Spinal cord (tissue), 10 donors: ENCODE results near the gene PFN4. TPM values are rescaled to one million over a fixed set of nuclear protein-coding genes. Genes with fewer than 3 reads are reported as not detected.

ENCODE experiments used
- DNase-seq, 6 donors: peaks; one replicate each; pipeline versions ENCODE4 v3.0.0 to v3.0.0-alpha.2; 2013 to 2015; ENCODE audit warnings: low spot score in 6 of 6, low read depth in 4 of 6
- H3K27ac ChIP-seq: one replicate; pipeline ENCODE4 v1.5.1; 2013; ENCODE audit warnings: low read depth, low read length, control low read depth
- H3K27me3 ChIP-seq: one replicate; pipeline ENCODE4 v1.6.1; 2013; ENCODE audit warnings: low read length; ENCODE audit not compliant: control insufficient read depth, insufficient read depth
- H3K36me3 ChIP-seq: one replicate; pipeline ENCODE4 v1.6.1; 2013; ENCODE audit warnings: low read length; ENCODE audit not compliant: control insufficient read depth, insufficient read depth
- H3K4me1 ChIP-seq: one replicate; pipeline ENCODE4 v1.6.1; 2013; ENCODE audit warnings: low read length; ENCODE audit not compliant: control insufficient read depth, insufficient read depth
- H3K4me3 ChIP-seq: one replicate; pipeline ENCODE4 v1.5.1; 2013; ENCODE audit warnings: low read depth, low read length, control low read depth
- H3K9me3 ChIP-seq: one replicate; pipeline ENCODE4 v1.6.1; 2013; ENCODE audit warnings: low read length; ENCODE audit not compliant: control insufficient read depth, insufficient read depth
- WGBS: methylation state at CpG from one replicate; pipeline ENCODE4 v1.1.5; 2013; ENCODE audit warnings: missing lambda C conversion rate; ENCODE audit not compliant: insufficient coverage; 5-methylcytosine and 5-hydroxymethylcytosine counted together
- long read RNA-seq, 4 donors: transcript quantifications; one replicate each; lab custom pipeline, GENCODE V29; 2026
- polyA plus RNA-seq, 2 donors: library from polyadenylated mRNA; unstranded; fragments of 120-200 nt; gene quantifications; one replicate each; pipeline ENCODE4 v1.2.1, GENCODE V29; 2013; ENCODE audit not compliant: insufficient read length in 2 of 2
- total RNA-seq, 2 donors: library from RNA; depleted of rRNA in 1 of 2; stranded (reverse); fragments of 120-200 nt in 1 of 2; fragments of >200 nt in 1 of 2; gene quantifications; one replicate each; pipeline versions ENCODE4 v1.2.3 to v1.2.4, GENCODE V29; 2013 to 2014
- donor health status: healthy.

Gene PFN4, protein sequence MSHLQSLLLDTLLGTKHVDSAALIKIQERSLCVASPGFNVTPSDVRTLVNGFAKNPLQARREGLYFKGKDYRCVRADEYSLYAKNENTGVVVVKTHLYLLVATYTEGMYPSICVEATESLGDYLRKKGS
- total RNA-seq (1 to 10 TPM; 1.5 to 4.5 TPM), polyA plus RNA-seq (1 to 10 TPM; 2.2 to 3.6 TPM)
- long read RNA-seq, donor 1 = 0 reads
- long read RNA-seq, donor 2 = 0 reads
- long read RNA-seq, donor 3 = 0 reads
- long read RNA-seq, donor 4 = 0 reads

DNA sequence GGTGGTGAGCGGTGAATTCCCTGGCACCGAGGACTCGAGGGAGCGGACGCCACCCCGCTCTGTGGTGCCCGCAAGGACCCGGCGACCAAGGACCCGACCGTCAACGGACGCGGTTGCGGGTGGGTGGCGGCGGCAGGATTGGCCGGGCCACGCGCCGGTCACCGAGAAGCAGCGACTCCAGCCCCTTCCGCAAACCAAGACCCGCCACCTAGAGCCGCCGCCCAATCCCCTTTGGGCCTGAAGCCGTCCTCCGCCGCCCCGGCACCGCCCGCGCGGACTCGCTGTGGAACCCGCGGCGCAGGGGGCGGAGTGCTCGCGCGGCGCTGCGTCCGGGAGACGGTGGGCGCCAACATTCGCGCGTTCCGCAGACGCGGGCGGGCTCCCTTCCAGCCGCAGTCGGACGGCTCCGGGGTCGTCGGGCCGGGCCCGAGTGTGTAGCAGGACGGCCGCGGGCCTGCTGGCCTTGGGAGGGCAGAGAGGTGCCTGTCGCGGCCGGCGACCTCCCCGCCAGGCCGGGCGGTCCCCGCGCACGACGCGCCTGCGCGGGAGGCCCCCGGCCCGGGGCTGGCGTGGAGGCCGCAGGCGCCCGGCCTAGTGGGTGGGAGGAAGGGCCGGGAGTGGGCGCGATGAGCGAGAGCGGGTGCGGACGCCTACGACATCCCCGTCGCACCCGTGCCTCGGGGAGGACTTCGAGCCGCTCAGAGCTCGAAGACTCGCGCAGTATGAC, at the start of gene PFN4, which contains the start of gene FAM228B:
Gene PFN4 (minus strand): TSS at position 140 of the 727 bp plus-strand sequence. CDS start 799 bp downstream, outside the sequence.
Gene FAM228B (plus strand): TSS at position 275 of the 727 bp plus-strand sequence. CDS start 893 bp downstream, outside the sequence.
- H3K36me3 ChIP-seq = no peaks in the 10 kb centered on the region
- peak; percentile 57 to 94 (median 72) for DNase-seq
- peak within 1 kb of the TSS; percentile 91 for H3K4me3 ChIP-seq
- H3K4me1 ChIP-seq = peaks cover 23% of the 10 kb centered on the region
- peak within 1 kb of the TSS; percentile 97 for H3K27ac ChIP-seq
- no peaks in the 10 kb centered on the region for H3K9me3 ChIP-seq
- 0% methylated on average over 103 of the region's 103 CpGs for WGBS
- no peaks in the 10 kb centered on the region for H3K27me3 ChIP-seq

DNA sequence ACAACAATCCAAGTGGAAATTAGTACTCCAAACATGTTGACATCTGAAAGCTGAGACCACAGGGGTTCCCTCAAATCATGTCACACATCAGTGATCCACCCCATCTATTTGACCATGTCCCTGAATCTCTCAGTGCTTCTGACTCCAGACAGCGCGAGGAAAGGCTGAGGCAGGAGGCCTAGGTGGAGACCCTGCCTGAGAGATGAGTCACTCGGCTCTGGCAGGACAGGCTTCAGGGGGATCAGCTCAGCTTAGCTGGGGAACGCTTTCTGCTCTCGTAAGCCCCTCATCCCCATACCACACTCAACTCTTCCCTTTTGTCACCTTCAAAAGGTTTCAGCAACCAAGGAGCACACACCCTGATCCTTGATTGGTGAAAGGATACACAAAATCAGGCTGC, 45.9 kb upstream of the PFN4 start:
- no peak overlapping the region for H3K27ac ChIP-seq
- H3K9me3 ChIP-seq = no peaks in the 10 kb centered on the region
- H3K36me3 ChIP-seq = peaks cover 6% of the 10 kb centered on the region
- WGBS = 90% methylated on average over 5 of the region's 5 CpGs
- H3K27me3 ChIP-seq = no peaks in the 10 kb centered on the region
- no peak overlapping the region for H3K4me3 ChIP-seq
- no peak for DNase-seq
- peaks cover 5% of the 10 kb centered on the region for H3K4me1 ChIP-seq

DNA sequence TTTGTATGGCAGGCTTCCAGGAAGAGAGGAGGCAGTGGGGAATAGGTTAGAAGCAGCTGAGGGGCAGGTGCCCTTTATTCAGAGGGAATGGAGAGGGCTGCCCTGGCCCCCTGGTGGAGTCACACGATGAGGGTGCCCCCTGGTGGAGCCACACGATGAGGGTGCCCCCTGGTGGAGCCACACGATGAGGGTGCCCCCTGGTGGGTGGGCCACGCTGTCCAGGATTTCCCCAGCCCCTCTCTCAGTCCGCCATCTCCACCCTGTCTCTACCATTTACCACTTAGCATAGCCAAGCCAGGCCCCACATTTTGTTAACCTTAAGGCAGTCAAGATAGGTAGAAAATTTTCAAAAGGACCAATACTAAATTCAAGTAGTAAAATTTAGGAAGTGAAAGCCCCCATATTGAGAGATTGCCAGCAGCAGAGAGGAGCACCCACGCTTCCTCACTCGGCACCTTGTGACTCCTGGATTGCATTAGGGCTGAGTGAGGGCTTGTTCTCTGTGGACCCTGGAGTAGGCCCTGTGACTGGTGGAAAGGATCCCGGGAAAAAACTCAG, 41.4 kb upstream of the PFN4 start:
- no peaks in the 10 kb centered on the region for H3K27me3 ChIP-seq
- no peak for DNase-seq

DNA sequence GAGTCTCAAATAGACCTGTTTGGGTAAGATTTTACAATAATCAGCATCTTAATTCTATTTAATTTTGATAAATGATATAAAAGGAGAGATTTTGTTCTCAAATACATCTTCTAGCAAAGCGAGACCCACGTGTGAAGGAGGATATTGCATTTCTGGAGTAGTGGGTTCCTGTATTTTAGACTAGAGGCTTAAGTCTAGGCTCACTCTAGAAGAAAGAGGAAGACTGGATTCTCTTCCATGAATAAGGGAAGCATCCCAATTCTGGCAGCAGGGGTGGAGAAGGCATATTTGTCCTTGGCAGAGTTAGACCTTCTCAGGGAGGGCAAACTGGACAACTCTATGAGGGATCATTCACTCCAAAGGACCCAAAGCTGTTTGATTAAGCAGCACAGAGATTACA, 40.5 kb upstream of the PFN4 start:
- no peak for DNase-seq
- Histone ChIP-seq H3K9me3 (no peaks in the 10 kb centered on the region), H3K4me3 (no peak overlapping the region), H3K36me3 (peaks cover 16% of the 10 kb centered on the region), H3K4me1 (peaks cover 5% of the 10 kb centered on the region), H3K27ac (no peak overlapping the region), H3K27me3 (no peaks in the 10 kb centered on the region)
- no CpG with 5 or more reads among the region's 2 CpGs for WGBS

More for the DNA sequence above, 41.4 kb upstream of the PFN4 start:
- Histone ChIP-seq H3K4me3 (no peak overlapping the region), H3K9me3 (no peaks in the 10 kb centered on the region), H3K4me1 (peaks cover 5% of the 10 kb centered on the region), H3K27ac (no peak overlapping the region), H3K36me3 (peaks cover 16% of the 10 kb centered on the region)
- 58% methylated on average over 5 of the region's 8 CpGs for WGBS

DNA sequence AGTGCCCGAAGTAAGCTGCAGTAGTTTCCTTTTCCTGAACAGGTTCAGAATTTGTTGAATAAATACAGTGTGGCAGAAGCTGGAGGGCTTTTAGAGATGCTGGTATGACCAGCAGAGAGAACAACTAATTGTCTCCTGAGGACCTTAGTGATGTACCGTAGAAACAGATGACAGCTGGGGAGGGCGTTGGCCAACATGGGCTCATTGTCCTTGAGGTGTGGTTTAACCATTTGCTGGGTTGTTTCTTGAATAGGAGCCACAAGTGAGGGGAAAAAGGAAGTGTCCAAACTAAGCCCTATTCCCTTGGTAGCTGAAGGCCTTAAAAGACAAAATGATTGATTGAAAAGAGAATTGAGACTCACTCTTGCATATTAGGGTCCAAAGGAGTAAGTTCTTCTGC, 40.1 kb upstream of the PFN4 start:
- no peaks in the 10 kb centered on the region for H3K27me3 ChIP-seq
- H3K27ac ChIP-seq = no peak overlapping the region
- no peak for DNase-seq
- no peak overlapping the region for H3K4me3 ChIP-seq
- H3K36me3 ChIP-seq = peaks cover 16% of the 10 kb centered on the region
- H3K4me1 ChIP-seq = peaks cover 5% of the 10 kb centered on the region
- 81% methylated on average over 2 of the region's 3 CpGs for WGBS
- H3K9me3 ChIP-seq = no peaks in the 10 kb centered on the region

DNA sequence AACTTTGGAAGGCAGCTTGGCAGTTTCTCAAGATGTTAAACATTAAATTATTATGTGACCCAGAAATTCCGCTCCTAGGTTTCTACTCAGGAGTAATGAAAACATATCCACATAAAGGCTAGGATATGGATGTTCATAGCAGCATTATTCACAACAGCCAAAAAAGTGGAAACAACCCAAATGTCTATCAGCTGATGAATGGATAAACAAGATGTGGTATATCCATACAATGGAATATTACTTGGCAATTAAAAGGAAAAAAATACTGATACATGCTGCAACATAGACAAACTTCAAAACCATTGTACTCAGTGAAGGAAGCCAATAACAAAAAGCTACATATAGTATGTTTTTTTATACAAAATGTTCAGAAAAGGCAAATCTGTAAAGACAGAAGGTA, 39.4 kb upstream of the PFN4 start:
- no CpG with 5 or more reads among the region's 1 CpG for WGBS
- Histone ChIP-seq H3K4me1 (peaks cover 5% of the 10 kb centered on the region), H3K27me3 (no peaks in the 10 kb centered on the region), H3K27ac (no peak overlapping the region), H3K36me3 (peaks cover 16% of the 10 kb centered on the region), H3K4me3 (no peak overlapping the region), H3K9me3 (no peaks in the 10 kb centered on the region)
- DNase-seq = no peak

DNA sequence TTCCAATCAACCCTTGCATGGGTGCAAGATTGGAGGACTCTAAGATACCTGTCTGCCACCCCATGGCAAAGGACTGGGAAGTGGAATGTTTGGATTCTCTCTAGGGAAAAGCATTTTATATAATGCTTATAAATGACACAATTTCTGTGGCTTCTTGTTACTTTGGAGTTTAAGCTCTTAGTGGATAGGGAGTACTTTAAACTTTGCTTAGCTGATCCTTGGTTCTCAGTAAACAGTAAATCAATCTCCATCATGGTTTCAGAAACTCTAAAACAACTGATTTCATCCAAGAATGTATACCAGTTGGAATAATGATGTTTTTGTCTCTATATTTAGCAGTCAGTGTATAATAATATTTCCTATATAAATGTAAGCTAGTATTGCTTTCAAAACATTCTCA, 37.6 kb upstream of the PFN4 start:
- peaks cover 5% of the 10 kb centered on the region for H3K4me1 ChIP-seq
- no peak overlapping the region for H3K27ac ChIP-seq
- no peaks in the 10 kb centered on the region for H3K9me3 ChIP-seq

DNA sequence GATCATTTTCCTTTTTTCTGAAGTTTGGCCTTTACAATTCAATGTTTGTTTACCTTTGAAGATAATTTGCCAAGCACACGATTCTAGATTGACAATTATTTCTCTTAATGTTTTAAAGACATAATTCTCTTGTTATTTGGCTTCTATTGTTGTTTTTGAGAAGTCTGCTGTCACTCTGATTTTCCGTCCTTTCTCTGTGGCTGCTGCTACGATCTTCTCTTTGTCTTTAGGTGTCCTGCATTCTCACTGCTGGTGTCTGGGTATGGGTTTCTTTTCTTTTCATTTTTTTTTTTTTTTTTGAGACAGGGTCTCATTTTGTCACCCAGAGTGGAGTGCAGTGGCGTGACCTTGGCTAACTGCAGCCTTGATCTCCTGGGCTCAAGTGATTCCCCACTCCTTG, 36.6 kb upstream of the PFN4 start:
- H3K4me3 ChIP-seq = no peak overlapping the region
- DNase-seq = no peak
- 100% methylated on average over 2 of the region's 4 CpGs for WGBS
- peaks cover 13% of the 10 kb centered on the region for H3K36me3 ChIP-seq
- no peaks in the 10 kb centered on the region for H3K9me3 ChIP-seq
- H3K27me3 ChIP-seq = no peaks in the 10 kb centered on the region
- H3K27ac ChIP-seq = no peak overlapping the region
- H3K4me1 ChIP-seq = no peaks in the 10 kb centered on the region

More for the DNA sequence above, 37.6 kb upstream of the PFN4 start:
- no peaks in the 10 kb centered on the region for H3K27me3 ChIP-seq
- peaks cover 13% of the 10 kb centered on the region for H3K36me3 ChIP-seq
- H3K4me3 ChIP-seq = no peak overlapping the region
- no peak for DNase-seq

DNA sequence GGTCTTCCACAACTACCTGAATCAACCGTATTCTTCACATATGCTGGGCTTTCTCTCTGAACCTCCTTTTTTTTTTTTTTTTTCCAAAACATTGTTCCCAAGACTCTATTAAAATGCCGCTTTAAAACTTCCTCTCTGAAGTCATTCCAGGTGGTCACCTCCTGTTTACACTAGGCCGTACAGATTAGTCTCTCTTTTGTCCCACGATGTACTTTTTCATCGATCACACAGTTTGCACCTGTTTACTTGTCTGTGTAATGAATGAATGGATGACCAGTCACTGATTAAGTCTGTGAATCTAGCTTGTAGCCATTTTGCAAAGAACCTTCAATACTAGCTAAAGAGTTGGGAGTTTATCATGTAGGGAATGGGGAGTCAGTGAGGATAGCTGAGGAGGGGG, 35.0 kb upstream of the PFN4 start:
- 83% methylated on average over 2 of the region's 5 CpGs for WGBS
- peaks cover 10% of the 10 kb centered on the region for H3K36me3 ChIP-seq
- H3K4me3 ChIP-seq = no peak overlapping the region
- H3K4me1 ChIP-seq = no peaks in the 10 kb centered on the region
- H3K27ac ChIP-seq = no peak overlapping the region
- H3K9me3 ChIP-seq = no peaks in the 10 kb centered on the region
- no peak for DNase-seq
- H3K27me3 ChIP-seq = no peaks in the 10 kb centered on the region
